ENCODE data around the gene FSD1.

FSD1 gene

DNA sequence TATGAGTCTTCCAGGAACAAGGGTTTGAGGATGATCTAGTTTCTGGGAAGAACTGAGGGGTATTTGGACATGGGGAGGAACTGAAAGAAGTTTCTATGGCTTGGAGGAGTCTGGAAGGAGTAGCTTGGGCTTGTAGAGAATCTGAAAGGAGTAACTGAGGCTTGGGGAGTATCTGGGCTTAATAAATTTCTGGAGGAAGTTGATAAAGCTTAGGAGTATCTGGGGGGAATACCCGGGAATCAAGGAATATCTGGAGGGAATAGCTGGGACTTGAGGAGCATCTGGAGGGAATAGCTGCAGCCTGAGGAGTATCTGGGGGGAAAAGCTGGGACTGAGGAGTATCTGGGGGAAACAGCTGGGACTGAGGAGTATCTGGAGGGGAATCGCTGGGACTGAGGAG lies 16.0 kb downstream of the FSD1 start:
- DNase-seq = no peak

DNA sequence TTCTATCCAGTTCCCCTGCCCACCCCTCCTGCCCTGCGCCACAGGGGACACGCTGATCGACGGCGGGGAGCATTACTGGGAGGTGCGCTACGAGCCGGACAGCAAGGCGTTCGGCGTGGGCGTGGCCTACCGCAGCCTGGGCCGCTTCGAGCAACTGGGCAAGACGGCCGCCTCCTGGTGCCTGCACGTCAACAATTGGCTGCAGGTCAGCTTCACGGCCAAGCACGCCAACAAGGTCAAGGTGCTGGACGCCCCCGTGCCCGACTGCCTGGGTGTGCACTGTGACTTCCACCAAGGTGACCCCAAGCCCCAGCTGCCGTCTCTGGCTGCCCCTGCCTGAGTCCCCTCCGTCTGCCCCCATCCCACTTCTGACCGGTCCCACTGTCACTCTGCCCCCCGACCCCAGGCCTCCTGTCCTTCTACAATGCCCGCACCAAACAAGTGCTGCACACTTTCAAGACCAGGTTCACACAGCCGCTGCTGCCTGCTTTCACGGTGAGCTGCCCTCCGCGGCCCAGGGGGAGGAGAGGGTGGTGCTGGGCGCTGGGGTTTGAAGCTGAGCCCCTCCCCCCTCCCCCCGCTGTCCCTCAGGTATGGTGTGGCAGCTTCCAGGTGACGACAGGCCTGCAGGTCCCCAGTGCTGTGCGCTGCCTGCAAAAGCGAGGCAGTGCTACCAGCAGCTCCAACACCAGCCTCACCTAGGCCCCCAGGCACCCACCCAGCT lies 18.7 kb downstream of the FSD1 start:
- DNase-seq = no peak

DNA sequence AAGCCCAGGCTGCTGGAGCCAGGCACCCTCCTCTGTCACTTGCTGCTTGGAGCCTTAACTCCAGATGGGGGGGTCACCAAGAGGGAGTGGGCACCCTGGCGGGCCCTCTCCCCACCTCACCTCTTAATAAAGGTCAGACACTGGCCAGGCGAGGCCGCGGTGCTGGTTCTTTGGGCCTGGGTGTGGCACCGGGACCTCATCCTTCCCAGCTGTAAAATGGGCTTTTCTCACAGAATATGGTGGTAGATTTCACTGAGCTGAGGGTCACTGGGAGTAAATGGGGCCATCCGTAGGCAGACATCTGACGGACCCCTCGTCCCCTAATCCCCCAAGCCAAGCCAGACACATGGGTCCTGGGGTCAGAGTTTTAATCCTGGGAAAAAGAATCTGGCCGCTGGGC lies 19.3 kb downstream of the FSD1 start:
- no peak for DNase-seq

DNA sequence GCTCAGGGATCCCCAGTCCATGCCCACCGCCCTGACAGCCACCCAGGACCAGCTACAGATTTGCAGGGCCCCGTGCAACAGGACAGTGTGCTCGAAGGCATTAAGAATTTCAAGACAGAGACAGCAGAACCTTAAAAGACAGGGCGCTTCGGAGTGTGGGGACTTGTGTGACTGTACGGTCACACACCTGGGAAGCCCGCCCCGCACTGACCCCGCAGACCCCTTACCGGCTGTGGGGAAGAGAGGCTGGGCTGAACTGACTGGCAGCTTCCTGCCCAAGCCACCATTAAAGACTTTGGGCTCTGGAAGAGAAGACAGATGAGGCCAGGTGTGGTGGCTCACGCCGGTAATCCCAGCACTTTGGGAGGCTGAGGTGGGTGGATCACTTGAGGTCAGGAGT lies 19.8 kb downstream of the FSD1 start:
- DNase-seq = no peak

DNA sequence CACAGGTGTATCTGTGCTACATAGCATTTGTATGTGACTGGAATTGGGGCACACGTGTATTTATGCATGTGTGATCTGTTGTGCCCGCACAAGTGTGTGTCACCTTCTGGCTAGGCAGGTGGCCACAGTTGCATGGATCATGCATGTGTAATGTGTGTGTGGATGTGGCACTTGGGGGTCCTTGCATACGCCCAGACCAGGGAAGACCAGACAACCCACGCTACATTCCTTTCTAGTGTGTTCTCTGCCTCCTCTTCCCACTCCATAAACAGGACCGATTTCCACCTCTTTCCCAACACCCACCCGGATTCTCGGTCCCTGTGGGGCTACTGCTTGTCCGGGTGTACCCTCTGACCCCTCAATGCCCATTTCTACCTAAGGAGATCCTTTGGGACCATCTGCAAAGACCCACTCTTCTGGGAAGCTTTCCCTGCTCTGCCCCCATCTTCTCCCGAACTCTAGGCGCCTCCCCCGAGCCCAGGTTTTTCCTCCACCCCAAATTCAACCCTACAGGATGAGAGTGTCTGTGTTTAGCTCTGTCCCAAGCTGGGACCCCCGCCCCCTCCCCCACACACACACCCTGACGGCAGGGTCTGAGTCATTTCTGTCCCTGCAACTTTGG lies 21.9 kb downstream of the FSD1 start:
- no peak for DNase-seq

DNA sequence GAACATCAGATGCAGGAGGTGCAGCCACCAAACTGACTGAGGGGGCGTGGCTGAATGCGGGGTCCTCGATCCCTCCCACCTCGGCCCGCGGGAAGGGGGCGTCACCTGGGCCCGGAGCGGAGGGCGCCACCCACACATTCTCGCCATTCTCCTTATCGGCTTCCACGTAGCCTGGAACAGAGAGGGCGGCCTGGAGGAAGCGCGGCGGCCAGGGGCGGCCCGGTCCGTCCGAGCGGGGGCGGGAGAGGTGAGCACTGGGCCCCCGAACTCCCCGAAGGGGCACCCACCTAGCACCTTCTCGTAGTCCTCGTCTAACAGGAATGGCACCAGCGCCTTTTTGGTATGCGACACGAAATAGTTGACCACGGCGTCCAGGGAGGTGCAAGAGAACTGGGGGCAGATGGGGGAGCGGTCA lies 22.4 kb downstream of the FSD1 start:
- DNase-seq = no peak

DNA sequence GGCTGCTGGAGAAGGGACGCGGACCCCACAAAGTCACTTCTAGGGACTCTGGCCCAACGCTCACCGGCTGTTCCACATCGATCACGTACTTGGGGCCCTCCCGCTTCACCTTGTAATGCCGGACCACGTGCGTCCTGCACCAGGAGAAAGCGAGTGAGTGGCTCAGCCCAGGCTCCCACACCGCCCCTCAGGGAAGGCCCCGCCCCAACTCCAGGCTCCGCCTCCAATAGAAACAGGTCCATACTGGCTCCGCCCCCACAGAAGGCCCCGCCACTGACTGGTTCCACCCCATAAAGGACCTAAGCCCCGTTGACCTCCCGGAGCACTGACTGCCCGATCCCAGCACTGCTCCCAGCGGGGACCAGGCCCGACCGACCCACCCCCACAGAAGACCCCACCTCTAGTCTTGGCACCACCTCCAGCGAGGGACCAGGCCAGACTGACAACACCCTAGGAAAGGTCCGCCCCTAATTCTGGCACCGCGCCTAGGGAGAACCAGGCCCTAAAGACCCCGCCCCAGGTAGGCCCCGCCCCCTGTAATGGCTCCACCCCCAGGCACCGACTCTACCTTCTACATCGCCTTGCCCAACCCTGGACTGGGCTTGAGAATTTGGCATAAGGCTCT lies 23.0 kb downstream of the FSD1 start:
- peak; percentile 74 for DNase-seq

DNA sequence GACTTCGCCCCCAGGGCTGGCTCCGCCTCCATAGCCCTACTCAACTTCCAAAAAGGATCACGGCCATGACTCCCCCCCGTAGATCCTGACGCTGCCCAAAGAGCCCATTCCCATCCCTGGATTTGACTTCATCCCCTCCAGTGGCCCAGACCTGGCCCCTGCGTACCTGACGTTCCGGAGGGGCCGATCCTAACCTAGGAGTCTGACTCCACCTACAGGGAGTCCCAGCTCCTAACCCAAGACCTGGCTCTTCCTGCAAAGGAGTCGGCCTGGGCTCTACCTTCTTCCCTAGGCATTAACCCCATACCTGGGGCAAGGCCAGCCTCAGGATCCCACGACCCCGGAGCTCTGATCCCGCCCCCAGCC lies 23.5 kb downstream of the FSD1 start:
- no peak for DNase-seq

DNA sequence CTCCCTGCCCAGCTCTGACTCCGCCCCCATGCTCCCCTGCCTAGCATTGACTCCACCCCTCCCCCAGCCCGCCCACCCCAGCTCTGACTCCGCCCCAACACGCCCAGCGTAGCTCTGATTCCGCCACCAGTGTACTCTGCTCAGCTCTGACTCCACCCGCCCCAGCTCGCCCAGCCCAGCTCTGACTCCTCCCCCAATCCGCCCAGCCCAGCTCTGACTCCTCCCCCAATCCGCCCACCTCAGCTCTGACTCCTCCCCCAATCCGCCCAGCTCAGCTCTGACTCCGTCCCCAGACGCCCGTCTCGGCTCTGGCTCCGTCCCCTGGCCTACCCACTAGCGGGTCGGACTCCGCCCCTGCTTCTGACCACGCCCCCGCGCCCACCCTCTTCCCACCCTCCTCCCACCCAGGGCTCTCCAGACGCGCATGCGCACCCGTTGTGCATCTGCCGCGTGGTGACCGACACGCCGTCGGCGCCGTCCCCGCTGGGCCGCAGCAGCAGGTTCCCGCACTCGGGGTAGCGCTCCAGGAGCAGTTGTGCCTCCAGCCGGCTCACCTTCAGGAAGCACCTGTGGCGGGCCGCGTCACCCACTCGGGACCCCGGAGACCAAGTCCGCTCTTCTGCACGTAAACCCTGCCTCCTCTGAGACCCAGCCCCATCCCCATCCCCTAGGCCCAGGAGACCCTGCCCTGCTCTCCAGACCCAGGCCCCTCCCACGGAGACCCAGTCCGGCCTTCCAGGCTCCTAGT lies 24.0 kb downstream of the FSD1 start:
- DNase-seq = peak; percentile 96

DNA sequence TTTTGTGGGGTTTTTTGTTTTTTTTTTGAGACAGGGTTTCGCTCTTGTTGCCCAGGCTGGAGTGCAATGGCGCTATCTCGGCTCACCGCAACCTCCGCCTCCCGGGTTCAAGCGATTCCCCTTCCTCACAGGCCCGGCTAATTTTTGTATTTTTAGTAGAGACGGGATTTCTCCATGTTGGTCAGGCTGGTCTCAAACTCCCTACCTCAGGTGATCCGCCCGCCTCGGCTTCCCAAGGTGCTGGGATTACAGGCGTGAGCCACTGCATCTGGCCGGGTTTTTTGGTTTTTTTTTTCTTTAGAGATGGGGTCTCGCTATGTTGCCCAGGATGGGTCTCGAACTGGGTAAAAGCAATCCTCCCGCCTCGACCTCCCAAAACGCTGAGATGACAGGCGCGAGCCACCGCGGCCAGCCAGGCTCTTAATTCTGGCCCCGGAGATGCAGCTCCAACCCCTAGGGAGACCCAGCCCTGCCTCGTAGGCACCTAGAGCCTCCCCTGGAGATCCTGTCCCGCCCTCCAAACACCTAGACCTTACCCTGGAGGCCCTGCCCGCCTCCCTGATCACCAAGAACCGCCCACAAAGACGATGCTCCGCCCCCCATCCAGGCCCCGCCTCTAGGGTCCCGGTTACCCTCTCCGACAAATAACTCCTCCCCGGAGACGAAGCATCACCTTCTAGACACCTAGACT lies 24.7 kb downstream of the FSD1 start:
- peak; percentile 19 for DNase-seq

DNA sequence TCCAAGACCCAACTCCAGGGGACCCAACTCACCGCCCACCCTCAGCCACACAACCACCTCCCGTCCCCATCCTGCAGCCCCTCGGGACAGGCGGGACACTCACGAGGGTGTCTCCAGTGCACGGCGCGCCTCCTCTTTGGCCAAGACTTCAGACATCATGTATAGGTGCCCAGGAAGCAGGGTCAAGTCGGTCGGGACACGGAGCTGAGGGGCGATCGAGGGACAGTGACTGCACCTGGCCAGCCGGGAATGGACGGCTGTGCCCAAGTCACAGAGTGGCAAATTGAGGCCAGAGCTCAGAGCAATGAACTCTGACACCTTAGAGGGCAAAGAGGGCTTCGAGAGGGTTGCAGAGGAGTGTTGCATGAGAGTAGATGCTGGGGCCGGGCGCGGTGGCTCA lies 25.5 kb downstream of the FSD1 start:
- DNase-seq = no peak

DNA sequence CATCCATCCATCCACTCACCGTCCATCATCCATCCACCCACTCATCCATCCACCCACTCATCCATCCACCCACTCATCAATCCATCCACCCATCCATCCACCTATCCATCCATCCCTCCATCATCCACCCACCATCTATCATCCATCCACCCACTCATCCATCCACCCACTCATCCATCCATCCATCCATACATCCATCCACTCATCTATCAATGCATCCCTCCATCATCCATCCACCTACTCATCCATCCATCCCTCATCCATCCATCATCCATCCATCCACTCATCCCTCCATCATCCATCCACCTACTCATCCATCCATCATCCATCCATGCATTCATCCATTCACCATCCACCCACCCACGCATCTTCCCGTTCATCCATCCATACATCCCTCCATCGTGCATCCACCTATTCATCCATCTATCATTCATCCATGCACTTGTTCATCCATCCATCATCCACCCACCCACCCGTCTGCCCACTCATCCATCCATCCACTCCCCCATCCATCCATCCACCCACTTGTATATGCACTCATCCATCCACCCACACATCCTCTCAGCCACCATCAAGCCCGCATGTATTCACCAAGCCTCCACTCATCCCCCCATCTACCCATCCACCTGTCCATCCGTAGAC lies 30.7 kb downstream of the FSD1 start:
- no peak for DNase-seq

DNA sequence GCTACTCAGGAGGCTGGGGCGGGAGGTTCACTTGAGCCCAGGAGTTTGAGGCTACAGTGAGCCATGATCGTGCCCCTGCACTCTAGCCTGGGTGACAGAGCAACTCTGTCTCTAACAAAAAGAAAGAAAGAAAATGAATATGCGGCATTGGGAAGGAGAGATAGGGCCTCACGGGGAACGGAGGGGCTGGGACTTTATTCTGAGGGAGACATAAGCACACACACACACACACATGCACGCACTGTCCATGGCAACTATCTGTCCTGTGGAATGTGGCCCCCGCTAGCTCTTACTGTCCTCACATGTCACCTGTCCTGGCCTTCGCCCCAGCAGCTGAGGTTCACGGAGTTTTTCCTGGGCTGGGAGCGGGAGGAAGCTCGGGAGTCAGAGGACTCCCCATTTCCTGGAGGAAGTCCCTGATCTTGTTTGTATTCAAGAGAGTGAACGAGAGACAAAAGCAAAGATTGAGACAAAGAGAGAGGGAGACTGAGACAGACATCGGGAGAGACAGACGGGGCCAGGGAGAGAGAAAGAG lies 33.6 kb downstream of the FSD1 start:
- DNase-seq = no peak

DNA sequence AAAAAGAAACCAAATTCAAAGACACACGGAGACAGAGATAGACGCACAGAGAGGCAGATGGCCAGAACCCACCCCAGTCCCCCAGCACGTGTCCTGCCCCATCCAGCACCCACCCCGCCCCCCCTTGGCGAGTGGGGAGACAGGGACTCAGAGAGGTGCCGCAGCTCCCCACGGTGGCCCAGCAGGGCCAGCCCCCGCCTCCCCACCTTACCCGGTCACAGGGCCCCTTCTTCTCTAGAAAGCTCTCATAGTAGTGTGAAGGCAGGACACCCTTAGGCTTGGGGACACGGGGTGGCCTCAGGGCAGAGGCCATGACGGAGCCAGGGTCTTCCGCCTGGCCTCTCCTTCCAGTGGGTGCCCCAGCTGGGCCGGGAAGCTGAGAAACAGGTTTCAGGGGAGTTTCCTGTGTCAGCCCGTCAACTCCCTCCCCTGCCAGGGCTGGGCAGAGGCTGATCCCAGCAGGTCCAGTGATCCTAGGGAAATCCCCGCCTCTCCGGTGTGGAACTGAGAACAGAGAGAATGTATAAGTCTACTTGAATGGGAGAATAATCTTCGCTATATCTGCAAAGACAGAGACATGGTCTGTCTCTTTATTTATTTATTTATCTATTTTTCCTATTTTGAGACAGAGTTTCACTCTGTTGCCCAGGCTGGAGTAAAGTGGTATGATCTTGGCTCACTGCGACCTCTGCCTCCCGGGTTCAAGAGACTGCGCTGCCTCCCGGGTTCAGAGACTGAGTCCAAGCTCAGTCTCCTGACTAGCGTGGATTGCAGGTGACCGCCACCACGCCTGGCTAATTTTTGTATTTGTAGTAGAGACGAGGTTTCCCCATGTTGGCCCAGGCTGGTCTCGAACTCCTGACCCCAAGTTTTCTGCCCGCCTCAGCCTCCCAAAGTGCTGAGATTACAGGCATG lies 34.3 kb downstream of the FSD1 start, which contains the start of gene STAP2:
Gene STAP2, minus strand, starts transcription at position 387 of the 915 bp plus-strand sequence. Its CDS starts 74 bp downstream, at position 313.
- DNase-seq = peak; percentile 17

DNA sequence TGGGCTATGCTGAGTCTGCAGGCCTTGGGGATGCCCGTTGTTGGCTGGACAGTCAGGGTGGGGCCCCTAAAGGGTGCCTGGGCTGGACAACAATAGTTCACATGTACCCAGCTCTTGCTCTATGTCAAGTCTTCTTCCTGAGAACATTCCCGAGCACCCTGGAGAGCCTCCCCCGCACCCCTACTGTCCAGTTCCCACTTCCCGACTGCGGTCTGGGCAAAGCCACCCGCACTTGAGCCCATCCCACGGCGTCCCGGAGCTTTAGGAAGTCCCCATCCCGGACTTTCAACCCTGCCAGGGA lies 37.9 kb downstream of the FSD1 start:
- DNase-seq = no peak

DNA sequence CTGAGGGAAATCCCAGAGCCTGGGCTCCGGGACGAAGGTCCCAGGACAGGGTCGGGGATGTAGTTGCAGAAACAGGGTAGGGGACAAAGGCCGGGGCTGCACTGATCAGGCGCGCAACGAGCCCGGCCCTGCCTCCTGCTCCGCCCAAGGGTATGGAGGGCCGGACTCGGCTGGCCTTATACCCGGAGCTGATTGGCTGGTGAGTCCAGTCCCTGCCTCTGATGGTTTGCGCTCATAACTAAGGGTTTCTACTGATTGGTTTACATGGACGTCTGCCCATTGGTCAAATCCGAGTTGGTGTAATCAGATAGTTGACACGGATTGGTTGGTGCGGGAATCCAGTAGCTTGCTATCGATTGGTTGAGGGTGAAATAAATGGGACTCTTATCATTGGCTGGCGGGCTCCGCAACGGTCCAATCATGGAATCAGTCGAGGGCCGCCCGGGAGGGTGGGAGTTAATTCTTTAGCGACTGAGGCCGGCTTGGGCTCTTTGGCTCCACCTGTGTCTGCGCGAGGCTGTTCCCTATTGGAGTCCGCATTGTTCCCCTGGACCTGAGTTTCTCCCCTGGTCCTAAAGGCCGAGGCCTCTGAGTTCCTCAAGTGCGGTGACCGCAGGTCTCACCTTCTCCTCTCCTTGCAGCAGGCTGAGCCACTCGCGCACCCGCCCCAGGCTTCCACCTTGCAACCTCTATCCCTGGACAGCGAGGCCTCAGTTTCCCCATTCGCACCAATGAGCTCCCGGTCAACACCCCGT lies 38.4 kb downstream of the FSD1 start:
- peak; percentile 97 for DNase-seq

DNA sequence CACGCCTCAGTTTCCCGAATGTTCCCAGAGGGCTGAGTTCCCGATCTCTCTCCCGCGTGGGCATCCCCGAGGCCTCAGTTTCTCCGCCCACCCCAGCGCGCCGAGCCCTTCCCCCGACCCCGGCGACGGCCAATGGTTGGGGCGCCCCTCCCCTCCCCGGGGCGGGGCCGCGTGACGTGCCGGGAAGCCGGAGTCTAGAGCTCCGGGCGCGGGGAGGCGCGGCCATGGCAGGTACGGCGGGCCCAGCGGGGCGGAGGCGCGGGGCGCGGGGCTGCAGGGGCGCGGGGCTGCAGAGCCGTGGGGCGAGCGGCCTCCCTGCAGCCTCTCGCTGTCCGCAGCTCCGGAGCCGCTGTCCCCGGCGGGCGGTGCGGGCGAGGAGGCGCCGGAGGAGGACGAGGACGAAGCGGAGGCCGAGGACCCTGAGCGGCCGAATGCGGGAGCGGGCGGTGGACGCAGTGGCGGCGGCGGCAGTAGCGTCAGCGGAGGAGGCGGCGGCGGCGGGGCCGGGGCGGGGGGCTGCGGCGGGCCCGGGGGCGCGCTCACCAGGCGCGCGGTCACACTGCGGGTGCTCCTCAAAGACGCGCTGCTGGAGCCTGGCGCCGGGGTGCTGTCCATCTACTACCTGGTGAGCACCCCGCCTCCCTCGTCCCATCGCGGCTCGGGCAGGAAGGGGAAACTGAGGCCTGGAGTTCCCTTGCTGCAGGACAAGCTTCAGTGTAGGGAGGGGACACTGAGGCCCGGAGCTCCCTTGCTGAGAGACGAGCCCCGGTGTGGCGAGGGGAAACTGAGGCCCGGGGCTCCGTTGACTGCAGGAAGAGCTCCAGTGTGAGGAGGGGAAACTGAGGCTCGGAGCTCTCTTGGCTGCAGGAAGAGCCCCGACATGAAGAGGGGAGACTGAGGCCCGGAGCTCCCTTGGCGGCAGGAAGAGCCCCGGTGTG lies 39.2 kb downstream of the FSD1 start, which contains the start of gene MPND:
Gene MPND, plus strand, starts transcription at position 193 of the 938 bp plus-strand sequence. Its CDS starts 32 bp downstream, at position 225.
- DNase-seq = peak; percentile 85

DNA sequence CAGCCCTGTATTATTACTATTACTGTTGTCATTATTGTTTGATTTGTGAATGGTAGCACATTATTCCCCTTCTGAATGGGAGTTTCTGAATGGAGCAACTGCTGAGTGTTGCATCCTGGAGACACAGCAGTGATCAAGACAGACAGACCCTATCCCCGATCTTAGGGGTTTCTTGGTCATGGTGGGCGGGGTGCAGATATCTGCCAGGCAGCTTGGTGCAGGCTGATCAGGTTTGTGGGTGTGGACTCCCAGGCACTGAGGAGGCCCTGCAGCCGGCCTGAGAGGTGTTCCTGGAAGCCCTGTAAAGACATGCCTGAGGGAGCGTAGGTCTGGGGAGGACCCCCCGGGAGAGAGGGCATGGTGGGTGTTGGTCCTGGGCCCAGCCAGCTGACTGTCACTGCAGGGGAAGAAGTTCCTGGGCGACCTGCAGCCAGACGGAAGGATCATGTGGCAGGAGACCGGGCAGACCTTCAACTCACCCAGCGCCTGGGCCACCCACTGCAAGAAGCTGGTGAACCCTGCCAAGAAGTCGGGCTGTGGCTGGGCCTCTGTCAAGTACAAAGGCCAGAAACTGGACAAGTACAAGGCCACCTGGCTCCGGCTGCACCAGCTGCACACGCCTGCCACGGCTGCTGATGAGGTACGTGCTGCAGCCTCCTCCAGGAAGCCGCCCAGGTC lies 41.1 kb downstream of the FSD1 start:
- DNase-seq = no peak

DNA sequence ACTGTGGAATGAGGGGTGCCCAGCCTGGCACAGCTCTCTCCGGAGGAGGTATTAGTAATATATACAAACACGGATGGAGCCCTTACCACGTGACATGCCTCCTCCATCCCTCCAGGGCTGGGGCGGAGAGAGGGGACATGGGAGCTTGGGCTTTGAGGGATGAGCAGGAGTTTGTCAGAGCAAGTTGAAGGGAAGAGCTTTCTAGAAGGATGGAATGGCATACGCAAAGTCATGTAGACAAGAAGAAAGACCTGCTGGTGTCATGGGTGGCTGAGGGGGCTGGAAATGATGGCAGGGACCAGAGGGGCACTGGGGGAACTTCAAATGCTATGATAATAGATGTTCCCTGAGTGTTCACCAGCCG lies 41.6 kb downstream of the FSD1 start:
- DNase-seq = no peak
